Anterior cingulate cortex (tissue), 58 donors: ENCODE data around the gene BRF1.

Source experiments
- DNase-seq, 58 donors: peaks; one replicate each; lab custom pipeline; 2025; lab: John Stamatoyannopoulos, UW

BRF1 gene

DNA sequence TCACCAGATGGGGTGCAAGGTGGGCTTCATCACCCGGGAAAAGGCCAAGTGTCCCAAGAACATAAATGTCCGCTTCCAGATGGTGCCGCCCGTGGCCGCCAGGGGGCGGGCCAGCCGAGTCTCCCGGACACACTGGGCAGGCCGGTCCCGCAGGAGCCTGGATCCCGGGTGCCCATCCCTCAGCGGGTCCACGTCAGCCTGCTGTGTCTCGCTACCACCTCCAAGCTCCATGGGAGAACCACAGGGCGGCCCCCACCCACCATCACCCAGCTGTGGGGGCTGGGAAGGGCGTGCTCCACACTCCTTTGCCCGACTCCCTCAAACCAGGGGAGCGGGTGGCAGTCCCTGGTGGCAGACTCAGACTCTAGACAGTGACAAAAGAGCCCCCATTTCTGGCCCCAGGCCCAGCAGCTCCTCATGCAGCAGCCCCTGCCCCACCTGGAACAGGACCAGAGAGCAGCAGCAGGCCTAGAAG, 97.7 kb downstream of the BRF1 start:
- peak in 51 of 58 donors; percentile 21 to 84 (median 50) for DNase-seq

GRCh38 chr14:105201925-105202513, 98.8 kb downstream of the BRF1 start:
- no peak for DNase-seq

DNA sequence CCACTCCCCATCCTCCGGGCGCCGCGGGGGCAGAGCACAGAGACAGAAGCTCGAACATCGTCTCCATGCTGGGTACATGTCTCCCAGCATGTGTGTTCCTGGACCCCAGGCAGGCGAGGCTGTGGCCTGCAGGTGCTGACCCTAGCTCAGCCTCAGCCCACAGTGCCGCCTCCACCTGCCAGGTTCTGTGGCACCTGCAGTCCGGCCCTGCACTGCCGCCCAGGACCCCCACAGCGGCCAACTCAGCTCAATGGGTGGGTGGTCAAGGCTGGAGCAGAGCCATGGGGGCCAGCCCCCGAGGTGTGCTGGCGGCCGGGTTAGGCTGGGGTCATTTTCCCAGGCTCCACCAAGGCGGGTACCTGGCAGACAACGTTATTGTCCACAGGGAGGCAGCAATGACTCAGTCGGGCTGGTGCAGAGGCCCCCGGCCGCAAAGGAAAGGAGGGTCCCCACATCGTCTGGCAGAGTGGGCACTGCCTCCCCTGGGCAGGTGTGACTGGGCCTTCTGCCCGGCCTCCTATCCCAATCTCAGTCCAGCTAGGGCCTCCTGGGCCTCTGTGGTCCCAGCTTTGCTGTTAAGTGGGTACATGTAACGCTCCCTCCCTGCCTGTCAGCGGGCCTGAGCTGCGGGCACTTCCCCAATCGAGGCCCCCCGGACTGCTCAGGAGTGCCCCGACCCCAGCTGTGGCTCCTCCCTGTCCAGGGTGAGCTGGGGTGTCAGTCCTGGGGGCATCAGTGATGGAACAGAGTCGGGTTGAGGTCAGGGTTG, 99.5 kb downstream of the BRF1 start:
- DNase-seq: no peak

- no peak for DNase-seq
Observed at GRCh38 chr14:105200641-105201040, 100.2 kb downstream of the BRF1 start.

DNA sequence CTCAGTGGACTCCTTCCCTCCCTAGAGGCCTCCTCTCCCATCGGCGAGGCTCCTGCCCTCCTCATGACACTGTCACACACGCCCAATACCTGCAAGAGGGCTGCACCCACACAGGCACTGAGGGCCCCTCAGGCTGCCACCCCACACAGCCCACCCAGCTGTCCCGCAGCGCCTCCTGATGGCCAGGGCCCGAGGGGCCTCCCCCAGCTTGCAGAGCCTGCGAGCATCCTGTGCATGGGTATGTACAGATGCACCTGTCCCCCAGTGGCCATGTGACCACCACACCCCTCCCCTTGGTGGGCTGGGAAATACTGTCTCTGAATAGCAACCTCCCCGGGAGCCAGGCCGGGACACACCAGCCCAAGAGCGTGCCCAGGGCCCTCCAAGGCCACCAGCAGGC, 100.7 kb downstream of the BRF1 start:
- DNase-seq: no peak

GRCh38 chr14:105199093-105199492, 101.7 kb downstream of the BRF1 start:
- no peak for DNase-seq

DNA sequence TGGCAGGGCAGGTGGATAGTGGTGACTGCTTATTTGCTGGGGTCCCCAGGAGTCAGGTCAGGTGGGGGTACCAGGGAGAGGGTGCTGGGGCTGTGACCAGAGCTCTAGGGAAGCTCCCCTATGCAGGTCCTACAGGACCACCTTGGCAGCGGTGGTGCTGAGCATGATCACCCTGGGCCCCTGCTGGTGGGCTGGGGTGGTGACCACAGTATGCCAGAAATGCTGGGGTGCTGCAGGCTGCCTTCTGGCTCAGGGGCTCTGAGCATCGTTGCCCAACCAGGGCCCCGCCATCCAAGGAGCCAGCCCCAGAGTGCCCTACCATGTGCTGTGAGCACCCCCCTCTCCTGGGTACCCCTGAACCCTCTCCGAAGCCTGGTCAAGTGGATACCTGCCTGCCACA, 102.2 kb downstream of the BRF1 start:
- DNase-seq: no peak

DNA sequence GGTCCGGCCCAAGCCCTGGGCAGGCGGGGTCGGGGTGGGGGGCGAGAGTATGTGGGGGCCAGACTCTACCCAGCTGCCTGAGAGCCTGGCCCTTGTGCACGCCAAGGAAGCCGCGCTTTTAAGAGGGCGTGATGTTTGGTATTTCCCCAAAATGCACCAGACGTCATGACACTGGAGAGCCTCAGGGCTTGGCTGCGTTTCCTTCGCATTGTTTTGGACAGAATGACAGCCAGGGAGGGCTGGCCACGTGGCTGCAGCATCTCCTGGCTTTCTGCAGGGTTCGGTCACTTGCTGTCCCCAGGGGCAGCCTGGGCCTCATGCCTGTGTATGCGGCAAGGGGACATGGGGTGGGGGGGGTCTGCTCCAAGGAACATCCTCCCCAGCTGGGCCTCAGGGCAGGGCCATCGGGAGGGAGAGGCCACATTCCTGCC, 103.6 kb downstream of the BRF1 start:
- DNase-seq: peak in 2 of 58 donors; percentile 41 to 44

DNA sequence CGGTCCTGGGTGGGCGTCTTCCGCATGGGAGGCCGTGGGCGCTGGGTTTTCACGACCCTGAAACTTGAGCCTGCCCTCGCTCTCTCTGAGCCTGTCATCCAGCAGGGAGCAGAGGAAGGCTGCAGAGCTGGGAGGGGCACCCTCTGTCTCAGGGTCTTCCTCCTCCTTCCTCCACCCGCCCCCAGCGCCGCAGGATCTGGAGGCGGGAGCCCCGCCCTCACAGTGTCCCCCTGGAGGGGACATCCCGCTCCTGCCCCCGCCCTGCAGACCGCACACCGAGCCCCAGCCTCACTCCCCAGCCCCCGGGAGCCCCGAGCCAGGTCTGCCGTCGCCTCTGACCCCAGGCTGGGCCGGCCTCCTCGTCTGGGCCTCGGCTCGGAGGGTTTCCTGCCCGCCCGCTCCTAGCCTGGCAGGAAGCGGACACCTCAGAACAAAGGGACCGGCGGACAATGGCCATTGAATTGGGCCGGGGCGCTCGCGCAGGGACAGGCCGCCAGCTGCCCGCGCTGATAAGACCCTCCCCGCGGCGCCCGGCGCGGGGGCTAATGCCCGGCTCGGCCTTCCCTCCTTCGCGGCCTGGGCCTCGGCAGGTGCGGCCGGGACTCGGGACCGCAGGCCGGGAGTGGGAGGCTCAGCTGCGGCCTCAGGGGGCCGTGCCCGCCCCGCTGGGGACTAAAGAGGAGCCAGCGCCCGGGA, 104.4 kb downstream of the BRF1 start:
- peak in 3 of 58 donors; percentile 13 to 31 (median 29) for DNase-seq

DNA sequence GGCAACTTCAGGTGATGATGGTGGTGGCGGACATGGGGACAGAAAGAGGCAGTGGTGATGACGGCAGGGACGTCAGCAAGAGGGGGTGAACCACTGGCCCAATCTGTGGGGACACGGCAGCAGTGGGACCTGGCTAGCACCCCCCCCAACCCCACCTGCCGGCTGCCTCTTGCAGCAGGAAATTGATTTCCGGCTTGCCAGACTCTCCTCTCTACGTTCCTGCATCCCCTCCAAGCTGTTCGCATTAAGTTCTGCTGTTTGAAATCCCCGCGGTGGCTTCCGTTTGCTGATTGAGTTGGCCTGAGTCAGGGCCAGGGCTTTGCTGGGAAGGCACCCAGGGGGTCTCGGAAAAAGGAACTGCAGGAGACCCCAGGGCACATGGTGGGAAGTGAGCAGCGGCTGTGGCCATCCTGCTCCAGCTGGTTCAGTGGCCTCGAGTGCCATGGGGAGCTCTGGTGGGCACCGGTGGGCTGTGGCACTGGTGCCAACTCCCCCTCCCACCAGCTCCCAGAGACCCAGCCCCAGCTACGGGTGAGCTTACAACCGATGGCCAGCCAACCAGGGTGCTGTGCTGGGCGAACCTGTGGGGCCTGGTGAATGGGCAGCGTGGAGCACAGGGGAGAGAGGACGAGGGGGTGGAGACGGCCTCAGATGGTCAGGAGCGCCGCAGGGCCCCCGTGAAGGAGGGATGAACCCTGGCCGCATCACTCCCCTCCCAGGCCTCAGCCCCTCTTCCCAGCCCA, 105.1 kb downstream of the BRF1 start:
- DNase-seq: no peak

GRCh38 chr14:105195051-105195450, 105.8 kb downstream of the BRF1 start:
- DNase-seq: no peak

GRCh38 chr14:105193916-105194782, 106.7 kb downstream of the BRF1 start:
- peak in 1 of 58 donors; percentile 36 for DNase-seq

DNA sequence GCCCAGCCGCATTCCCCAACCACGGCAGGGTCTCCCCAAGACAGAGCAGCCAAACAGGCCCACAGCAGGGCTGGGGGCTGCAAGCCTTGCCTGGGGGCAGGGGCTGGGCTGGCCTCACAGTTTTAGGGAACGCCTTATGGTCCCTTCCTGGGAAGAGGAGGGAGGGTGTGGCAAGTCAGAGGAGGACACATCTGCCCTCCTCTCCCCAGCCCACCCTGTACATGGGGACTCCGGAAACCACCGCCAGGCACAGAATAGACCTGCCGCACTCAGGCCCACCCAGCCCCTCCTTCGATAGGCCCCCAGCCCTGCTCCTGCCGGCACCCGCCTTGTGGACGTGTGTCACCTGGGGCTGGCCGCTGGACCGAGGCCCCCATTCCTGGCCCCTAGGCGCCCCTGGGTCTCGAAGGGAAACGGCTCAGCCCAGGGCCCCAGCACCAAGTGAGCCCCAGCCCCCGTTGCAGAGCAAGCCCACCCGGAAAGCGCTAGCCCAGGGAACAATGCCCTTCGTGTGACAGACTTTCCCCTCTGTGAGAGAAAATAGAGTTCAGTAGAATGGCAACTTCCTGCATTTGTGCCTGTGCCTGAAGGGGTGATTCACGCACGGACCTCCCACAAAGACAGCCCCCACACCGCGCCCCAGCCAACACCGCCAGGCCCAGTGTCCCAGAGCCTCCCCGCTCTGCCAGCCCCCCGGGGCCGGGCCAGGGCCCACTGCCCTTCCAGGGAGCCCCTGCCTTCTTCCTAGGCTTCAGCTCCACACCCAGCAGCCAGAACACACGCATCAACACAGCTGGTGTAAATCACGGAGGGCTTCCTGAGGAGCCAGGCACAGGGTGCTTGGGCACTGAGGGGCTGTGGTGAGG, 107.7 kb downstream of the BRF1 start:
- DNase-seq: no peak

DNA sequence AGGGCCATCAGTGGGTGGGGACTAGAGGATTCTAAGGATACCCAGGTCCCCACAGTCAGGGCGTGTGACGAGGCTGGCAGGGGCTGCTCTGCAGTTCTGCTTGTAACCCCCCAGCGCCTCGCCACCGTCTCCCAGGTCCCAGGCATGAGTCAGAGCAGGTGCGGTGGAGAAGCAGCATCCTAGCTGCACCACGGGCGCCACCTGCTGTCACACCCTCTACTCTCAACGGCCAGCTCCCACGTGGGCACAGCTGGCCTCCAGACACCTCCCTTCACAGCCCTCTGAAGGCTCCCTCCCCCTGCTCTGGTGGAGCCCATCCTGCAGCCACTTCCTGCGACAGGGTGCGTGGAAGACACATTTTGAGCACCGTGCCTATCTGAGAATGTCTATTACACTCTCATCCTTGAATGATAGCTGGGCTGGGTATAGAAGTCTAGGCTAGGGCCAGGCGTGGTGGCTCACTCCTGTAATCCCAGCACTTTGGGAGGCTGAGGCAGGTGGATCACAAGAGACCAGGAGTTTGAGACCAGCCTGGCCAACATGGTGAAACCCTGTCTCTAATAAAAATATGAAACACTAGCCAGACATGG, 112.8 kb downstream of the BRF1 start:
- DNase-seq: no peak

DNA sequence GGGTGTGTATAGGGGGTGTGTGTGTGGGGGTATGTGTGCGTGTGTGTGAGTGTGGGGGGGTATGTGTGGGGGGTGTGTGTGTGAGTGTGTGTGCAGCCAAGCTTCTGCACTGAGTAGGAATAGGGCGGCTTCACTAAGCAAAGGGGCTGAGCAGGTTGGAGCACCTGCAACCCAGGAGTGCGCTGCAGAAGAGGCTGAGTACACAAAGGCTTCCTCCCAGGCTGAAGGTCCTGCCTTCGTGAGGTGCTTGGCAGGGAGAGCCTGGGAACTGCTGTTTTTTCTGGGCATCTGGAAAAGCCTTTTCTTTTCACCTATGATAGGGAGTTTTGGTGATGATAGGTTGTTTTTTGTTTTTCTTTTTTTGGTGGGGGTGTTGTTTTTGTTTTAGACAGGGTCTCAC, 113.7 kb downstream of the BRF1 start:
- no peak for DNase-seq

GRCh38 chr14:105185973-105186372, 114.8 kb downstream of the BRF1 start:
- DNase-seq: no peak

DNA sequence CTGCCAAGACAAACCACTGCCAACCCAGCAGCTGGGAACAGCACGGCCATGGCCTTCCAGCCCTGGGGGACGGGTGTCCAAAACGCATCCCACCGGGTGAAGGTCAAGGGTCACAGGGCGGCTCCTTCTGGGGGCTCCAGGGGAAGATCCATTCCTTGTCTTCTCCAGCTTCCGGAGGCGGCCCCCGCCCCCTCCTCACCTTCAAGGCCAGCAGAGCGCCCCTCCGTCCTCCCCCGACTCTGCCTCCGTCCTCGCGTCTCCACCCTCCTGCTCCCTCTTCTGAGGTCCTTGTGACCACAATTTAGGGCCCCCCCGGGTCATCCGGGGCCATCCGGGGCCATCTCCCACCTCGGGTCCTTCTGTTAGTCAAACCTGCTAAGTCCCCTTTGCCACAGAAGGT, 115.8 kb downstream of the BRF1 start:
- no peak for DNase-seq

DNA sequence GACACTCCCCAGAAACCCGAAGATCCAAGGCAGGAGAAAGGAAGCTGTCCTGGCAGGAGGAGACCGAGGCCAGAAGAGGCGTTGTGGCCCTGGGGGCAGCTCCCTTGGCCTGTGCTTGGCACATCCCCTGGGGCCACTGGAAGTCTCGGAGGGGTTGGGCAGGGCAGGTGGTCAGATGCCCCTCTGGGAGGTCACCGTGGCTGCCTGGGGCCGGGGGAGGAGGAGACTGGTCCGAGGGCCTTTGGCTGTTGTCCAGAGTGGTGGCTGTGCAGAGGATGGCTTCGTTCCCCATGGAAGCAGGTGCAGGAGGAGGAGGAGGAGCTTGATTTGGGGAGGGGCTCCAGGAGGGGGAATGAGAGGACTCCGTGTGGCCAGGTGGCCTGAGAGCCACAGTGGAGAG, 116.3 kb downstream of the BRF1 start:
- no peak for DNase-seq
